Psoas muscle (tissue), 8 donors: Measurements from ENCODE around the gene TEAD1. TPM values are rescaled to one million over a fixed set of nuclear protein-coding genes. Genes with fewer than 3 reads are reported as not detected.

Experiments used
- ATAC-seq, 4 donors: fragments of 200-7000 bp; cut with Tn5 transposase; one replicate each; pipeline ENCODE4 v1.9.1; 2020; ENCODE audit warnings: moderate library complexity in 3 of 4, mild to moderate bottlenecking in 2 of 4
- DNase-seq, 2 donors: peaks; one replicate each; pipeline ENCODE4 v3.0.0-alpha.2; 2020
- H3K27ac ChIP-seq: fragments of 200-600 bp; one replicate; pipeline ENCODE4 v1.8.0; 2022
- H3K27me3 ChIP-seq, 3 donors: fragments of 200-600 bp in 1 of 3; one replicate each; pipeline versions ENCODE4 v1.6.1 to v1.8.0; 2013 to 2022; ENCODE audit warnings: low read length in 2 of 3, mild to moderate bottlenecking in 2 of 3, moderate library complexity in 1 of 3; ENCODE audit not compliant: insufficient read depth in 3 of 3
- H3K36me3 ChIP-seq, 2 donors: fragments of 200-600 bp in 1 of 2; one replicate each; pipeline versions ENCODE4 v1.6.1 to v1.8.0; 2013 to 2022; ENCODE audit warnings: low read depth in 1 of 2, mild to moderate bottlenecking in 1 of 2, moderate library complexity in 1 of 2; ENCODE audit not compliant: insufficient read depth in 1 of 2
- H3K4me1 ChIP-seq: fragments of 200-600 bp; one replicate; pipeline ENCODE4 v1.8.0; 2022
- H3K4me3 ChIP-seq: fragments of 200-600 bp; one replicate; pipeline ENCODE4 v1.8.0; 2022; ENCODE audit warnings: mild to moderate bottlenecking
- H3K9me3 ChIP-seq: fragments of 200-600 bp; one replicate; pipeline ENCODE4 v1.8.0; 2022
- WGBS, 3 donors: extraction: QIAGEN DNeasy Blood & Tissue Kit; methylation state at CpG; one replicate each; pipeline versions ENCODE4 v1.1.6 to v1.1.7; 2013; 5-methylcytosine and 5-hydroxymethylcytosine counted together
- intact Hi-C, 2 donors: fragments of 100-400 bp; cut with DNase I; formaldehyde crosslinking; loops; one replicate each; pipeline versions ENCODE4 v1.11.0 to v1.14.2; 2022
- polyA plus RNA-seq, 3 donors: library from polyadenylated mRNA; stranded (reverse); fragments of 200-250 nt; gene quantifications; one replicate each; pipeline ENCODE4 v1.2.3, GENCODE V29; 2013
- total RNA-seq, 4 donors: library from RNA; stranded (reverse); fragmentation: NEBNext Ultra II Directional in 2 of 4; extraction: Animal tissue kit (Norgen Biotek cat#: 25700) in 2 of 4; gene quantifications; one replicate each; pipeline versions ENCODE4 v1.2.1 to v1.2.4, GENCODE V29; 2021 to 2023
- TF ChIP-seq, protein P1 (sequence below): fragments of 200-600 bp; IDR thresholded peaks from one replicate; pipeline ENCODE4 v1.8.0; 2022; ENCODE audit warnings: antibody characterized with exemption
- donor health status: healthy with polysubstance abuse.
- donor health status: DM: no; HTN: no; CAD: no; lungs with moderate emphysema.
- donor health status: Bipolar disorder and iron deficiency.
- donor health status: healthy.
- donor health status: DM: yes; HTN: yes; CAD: no.
- donor health status: DM: no; HTN: no; CAD: no.
- donor health status: DM: no; HTN: no; CAD: no.
- donor health status: DM: yes; HTN: yes; CAD: no.

The TEAD1 gene
- total and polyA plus RNA-seq, 7 donors: 11.3 to 178 (median 112) TPM

DNA sequence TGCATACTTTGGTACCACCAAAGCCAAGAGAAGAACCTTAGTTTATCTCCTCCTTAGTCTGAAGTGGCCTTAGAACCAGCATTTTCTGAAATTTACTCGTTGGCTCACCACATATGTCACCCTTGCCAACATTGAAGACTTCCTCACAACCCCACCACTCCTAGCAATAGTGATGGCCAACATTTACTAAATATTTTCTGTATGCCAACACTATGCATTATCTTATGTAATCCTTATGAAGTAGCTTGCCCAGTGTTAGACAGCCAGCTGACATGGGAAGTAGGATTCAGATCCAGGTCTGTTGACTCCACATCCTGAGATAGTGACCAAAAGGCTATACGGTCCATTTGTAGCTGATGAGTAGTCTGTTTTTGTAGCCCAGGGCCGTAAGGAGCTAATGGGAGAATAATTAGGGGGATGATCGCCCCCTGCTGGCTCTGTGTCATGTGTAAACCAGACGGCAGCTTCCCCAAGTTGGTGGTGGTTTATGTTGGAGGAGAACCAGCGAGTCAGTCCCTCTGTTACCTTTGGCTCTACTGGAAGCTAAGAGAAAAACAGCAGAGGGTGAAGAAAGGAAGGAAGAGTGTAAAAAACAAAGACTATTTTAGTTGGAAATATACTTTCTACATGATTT, 214.4 kb downstream of the TEAD1 start:
- peak; percentile 85 to 91 for DNase-seq
- peak; percentile 83 to 87 (median 84) for ATAC-seq
- no peak overlapping the region for H3K4me3 ChIP-seq
- H3K4me1 ChIP-seq: peaks cover 44% of the 10 kb centered on the region
- intact Hi-C loops: loop anchor here (5.0 to 10.0 kb wide), 4 partner anchors 41 to 216 kb away; partner anchors contain the start of gene TEAD1 (in 1 of the 2)
- peaks cover 0 to 26% of the 10 kb centered on the region in 2 donors for H3K36me3 ChIP-seq
- H3K9me3 ChIP-seq: no peaks in the 10 kb centered on the region
- WGBS, 3 donors: 14 to 25% (median 15%) methylated on average over 6 of the region's 6 CpGs
- TF ChIP-seq, protein P1, sequence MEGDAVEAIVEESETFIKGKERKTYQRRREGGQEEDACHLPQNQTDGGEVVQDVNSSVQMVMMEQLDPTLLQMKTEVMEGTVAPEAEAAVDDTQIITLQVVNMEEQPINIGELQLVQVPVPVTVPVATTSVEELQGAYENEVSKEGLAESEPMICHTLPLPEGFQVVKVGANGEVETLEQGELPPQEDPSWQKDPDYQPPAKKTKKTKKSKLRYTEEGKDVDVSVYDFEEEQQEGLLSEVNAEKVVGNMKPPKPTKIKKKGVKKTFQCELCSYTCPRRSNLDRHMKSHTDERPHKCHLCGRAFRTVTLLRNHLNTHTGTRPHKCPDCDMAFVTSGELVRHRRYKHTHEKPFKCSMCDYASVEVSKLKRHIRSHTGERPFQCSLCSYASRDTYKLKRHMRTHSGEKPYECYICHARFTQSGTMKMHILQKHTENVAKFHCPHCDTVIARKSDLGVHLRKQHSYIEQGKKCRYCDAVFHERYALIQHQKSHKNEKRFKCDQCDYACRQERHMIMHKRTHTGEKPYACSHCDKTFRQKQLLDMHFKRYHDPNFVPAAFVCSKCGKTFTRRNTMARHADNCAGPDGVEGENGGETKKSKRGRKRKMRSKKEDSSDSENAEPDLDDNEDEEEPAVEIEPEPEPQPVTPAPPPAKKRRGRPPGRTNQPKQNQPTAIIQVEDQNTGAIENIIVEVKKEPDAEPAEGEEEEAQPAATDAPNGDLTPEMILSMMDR: peak; percentile 78
- no peaks in the 10 kb centered on the region for H3K27me3 ChIP-seq
- H3K27ac ChIP-seq: peak overlapping the region; percentile 82

DNA sequence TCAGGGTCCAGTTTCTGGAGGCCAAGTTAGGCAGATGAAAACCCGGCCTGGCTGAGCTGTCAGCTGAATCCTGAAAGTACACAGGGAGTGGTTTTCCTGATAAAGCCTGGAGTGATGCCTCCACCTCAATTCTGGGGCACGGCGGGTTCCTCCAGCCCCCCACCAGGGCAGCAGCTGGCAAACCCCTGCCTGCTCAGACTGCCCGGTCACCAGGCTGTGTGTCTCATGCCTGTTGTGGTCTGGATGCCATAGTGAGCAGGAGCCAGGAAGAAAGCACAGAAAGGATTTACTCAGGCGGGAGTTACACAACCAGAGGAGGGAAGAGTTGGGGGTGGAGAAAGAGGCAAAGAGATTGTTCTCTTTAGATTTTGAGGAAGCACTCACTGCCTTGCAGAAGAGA, 215.0 kb downstream of the TEAD1 start:
- 28 to 65% (median 40%) methylated on average over 5 of the region's 5 CpGs for WGBS, 3 donors
- Histone ChIP-seq H3K4me3 (no peak overlapping the region), H3K27me3 (no peaks in the 10 kb centered on the region), H3K9me3 (no peaks in the 10 kb centered on the region), H3K27ac (peak overlapping the region; percentile 82), H3K4me1 (peaks cover 47% of the 10 kb centered on the region), H3K36me3 (peaks cover 0 to 20% of the 10 kb centered on the region in 2 donors)
- ATAC-seq (peak; percentile 63 to 82 (median 72)), DNase-seq (peak in 1 of 2 donors; percentile 37)
- intact Hi-C loops: loop anchor here (5.0 to 10.0 kb wide), 4 partner anchors 42 to 217 kb away; partner anchors contain the start of gene TEAD1 (in 1 of the 2)
- TF ChIP-seq, protein P1: no peak

DNA sequence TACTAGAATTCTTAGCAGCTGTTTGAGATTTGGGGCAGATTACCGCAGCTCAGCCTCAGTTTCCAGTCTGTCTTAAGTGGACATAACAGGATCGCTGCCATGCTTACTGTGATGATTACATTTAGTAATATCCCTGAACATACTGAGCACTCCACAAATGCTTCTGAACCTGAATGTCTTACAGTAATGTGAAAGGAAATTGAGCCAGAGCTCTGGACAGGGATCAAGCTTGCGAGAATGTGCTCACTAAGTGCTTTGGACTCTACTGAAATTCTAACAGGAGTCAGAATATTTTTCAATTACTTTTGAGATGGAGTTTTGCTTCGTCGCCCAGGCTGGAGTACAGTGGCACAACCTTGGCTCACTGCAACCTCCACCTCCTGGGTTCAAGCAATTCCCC, 216.3 kb downstream of the TEAD1 start:
- Histone ChIP-seq H3K36me3 (peaks cover 0 to 13% of the 10 kb centered on the region in 2 donors), H3K4me1 (peaks cover 47% of the 10 kb centered on the region), H3K4me3 (no peak overlapping the region), H3K27ac (peak overlapping the region; percentile 82), H3K27me3 (no peaks in the 10 kb centered on the region), H3K9me3 (no peaks in the 10 kb centered on the region)
- TF ChIP-seq, protein P1: no peak
- intact Hi-C loops: loop anchor here (2.0 to 10.0 kb wide), 6 partner anchors 146 to 558 kb away; partner anchors contain the start of gene TEAD1 (in 1 of the 2)
- DNase-seq (no peak), ATAC-seq (peak in 2 of 4 donors; percentile 22 to 34)
- 32 to 44% (median 35%) methylated on average over 5 of the region's 5 CpGs for WGBS, 3 donors

DNA sequence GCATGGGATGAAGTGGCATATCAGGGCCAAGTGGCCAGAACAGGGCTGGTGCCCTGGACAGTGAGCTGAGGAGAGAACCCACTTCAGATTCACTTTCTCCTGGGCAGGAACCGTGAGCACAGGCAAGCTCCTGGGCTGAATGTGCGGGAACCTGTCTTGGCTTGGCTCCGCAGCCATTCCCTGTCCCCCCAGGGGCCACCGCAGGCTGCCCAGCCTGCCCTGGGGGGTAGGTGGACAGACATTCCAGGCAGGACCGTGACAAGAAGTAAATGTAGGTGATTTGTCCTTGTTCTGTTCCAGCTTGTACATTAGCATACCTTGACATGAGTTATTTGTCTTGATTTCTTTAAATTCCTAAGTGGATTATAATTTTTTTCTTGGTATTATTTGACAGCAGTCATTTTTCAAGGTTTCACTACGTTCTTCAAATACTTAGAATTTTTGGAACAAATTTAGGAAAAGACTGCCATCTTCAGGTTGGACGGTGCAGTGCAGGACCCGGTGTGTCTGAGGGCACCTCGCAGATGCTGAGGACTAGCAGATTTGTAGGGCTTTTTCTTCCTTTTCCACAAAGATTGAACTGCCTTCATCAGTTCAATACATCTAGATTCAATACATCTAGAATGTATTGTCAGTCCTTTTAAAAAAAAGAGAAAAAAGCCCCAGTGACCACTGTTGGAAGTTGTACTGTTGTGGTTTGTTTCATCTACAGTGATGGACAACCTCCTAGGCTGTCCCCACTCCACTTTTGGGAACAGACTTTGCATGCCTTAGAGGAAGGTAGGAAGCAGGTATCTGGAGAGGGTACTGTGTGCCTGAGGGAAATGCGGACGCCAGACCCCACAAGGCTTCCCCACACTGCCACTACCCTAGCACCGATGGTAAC, 219.8 kb downstream of the TEAD1 start:
- H3K27ac ChIP-seq: peak overlapping the region; percentile 70
- ATAC-seq: no peak

More for the DNA sequence above, 219.8 kb downstream of the TEAD1 start:
- Histone ChIP-seq H3K9me3 (no peaks in the 10 kb centered on the region), H3K27me3 (no peaks in the 10 kb centered on the region), H3K4me1 (peaks cover 54% of the 10 kb centered on the region), H3K36me3 (no peaks in the 10 kb centered on the region), H3K4me3 (no peak overlapping the region)
- 49 to 57% (median 50%) methylated on average over 12 of the region's 12 CpGs for WGBS, 3 donors
- intact Hi-C loops: loop anchor here (2.0 to 10.0 kb wide), 6 partner anchors 149 to 563 kb away; partner anchors contain the start of gene TEAD1 (in 1 of the 2)
- TF ChIP-seq, protein P1: peak; percentile 91
- peak; percentile 49 to 76 for DNase-seq
